ENCODE data around the gene DNAH6.

The DNAH6 gene

DNA sequence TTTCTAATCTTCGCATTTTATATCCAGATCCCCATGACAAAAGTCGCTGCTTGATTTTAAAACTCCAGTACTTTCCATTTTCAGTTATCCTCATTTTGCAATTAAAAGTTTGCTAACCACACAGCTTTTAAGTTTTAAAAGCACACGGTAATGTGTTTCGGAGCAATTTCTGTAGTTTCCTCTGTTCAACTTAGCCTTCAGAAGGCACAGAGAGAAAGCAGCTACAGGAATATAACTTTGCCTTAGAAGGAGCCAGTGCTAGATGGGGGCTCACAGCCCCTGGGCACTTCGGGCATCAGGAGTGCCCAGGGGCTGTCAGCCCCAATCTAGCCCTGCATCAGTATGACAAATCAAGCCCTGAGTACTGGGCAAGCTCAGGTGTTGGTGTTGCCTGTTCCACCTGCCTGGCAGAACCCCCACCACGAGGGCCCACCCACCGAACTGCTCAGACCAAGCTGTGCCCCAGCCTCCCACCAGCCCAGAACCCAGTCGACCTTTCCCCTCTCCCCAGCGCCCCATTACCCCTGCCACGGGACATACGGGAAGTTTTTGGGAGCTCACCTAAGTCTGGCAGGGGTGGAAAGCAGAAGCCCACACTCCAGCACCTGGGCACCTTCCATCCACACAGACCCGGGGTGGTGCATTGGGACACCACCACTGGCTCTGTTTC, 317.3 kb downstream of the DNAH6 start:
- peaks cover 21% of the 10 kb centered on the region for H3K36me3 ChIP-seq (ENCODE audit: insufficient read depth, low read length)
- H2AFZ ChIP-seq (ENCODE audit: low read length, unreplicated experiment): no peak overlapping the region
- no peak overlapping the region for H3K27ac ChIP-seq (ENCODE audit: low read depth, low read length)
- H3K4me1 ChIP-seq (ENCODE audit: control insufficient read depth, insufficient read depth, low read length, unreplicated experiment): no peaks in the 10 kb centered on the region
- no peaks in the 10 kb centered on the region for H3K79me2 ChIP-seq (ENCODE audit: control insufficient read depth, insufficient read depth, low read length, unreplicated experiment)
- no peaks in the 10 kb centered on the region for H3K27me3 ChIP-seq (ENCODE audit: insufficient read depth, low read length)
- no peak overlapping the region for H3K4me3 ChIP-seq (ENCODE audit: low read depth, low read length)

DNA sequence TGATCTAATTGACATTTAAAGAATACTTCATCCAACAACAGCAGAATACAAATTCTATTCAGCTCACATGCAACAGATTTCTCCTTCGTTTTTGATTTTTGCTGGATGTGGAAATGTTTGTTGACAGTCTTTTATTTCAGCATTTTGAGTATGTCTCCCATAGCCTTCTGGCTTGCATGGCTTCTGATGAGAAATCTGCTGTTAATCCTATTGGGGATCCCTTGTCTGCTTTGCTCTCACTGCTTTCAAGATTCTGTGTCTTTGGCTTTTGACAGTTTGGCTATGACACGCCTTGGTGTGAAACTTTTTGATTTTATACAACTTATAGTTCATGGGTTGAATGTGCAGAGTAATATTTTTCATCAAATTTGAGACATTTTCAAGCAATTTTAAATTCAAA, 319.9 kb downstream of the DNAH6 start:
- H3K4me1 ChIP-seq (ENCODE audit: control insufficient read depth, insufficient read depth, low read length, unreplicated experiment): no peaks in the 10 kb centered on the region
- no peak overlapping the region for H2AFZ ChIP-seq (ENCODE audit: low read length, unreplicated experiment)
- H3K27me3 ChIP-seq (ENCODE audit: insufficient read depth, low read length): no peaks in the 10 kb centered on the region
- H3K36me3 ChIP-seq (ENCODE audit: insufficient read depth, low read length): peaks cover 23% of the 10 kb centered on the region
- H3K79me2 ChIP-seq (ENCODE audit: control insufficient read depth, insufficient read depth, low read length, unreplicated experiment): no peaks in the 10 kb centered on the region
- no peak overlapping the region for H3K27ac ChIP-seq (ENCODE audit: low read depth, low read length)
- no peak overlapping the region for H3K4me3 ChIP-seq (ENCODE audit: low read depth, low read length)

DNA sequence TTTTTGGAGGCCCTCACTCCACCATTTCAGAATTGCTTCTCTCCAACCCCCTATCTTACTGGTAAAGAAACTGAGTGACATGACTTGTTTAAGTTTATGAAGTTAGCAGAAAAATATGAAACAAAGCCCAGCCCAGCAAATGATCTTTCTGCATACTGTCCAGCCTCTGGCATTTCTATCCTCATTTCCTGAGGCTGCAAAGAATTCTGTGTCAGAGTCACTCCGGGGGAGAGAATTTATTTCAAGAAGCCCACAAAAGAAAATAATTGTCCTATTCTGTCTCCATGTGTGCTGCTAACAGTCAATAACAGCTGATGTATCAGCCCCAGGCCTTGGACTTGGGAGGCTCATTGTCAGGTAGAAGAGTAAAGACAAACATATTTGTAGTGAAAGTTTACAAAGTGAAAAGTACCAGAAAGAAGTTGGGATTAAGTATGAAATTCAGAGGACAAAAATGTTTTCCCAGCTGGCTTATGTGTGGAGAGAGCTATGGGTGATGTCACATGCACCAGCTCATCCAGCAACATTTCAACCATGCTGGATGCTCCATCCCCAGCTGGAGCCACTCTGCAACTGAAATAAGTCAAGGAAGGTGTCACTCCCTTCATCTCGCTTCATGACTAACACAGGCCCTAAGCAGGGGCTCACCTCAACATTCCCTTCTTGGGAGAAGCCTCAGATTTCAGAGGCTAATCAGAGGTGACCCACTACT, 322.3 kb downstream of the DNAH6 start:
- no peaks in the 10 kb centered on the region for H3K27me3 ChIP-seq (ENCODE audit: insufficient read depth, low read length)
- H3K36me3 ChIP-seq (ENCODE audit: insufficient read depth, low read length): peaks cover 23% of the 10 kb centered on the region
- H3K27ac ChIP-seq (ENCODE audit: low read depth, low read length): no peak overlapping the region
- no peaks in the 10 kb centered on the region for H3K4me1 ChIP-seq (ENCODE audit: control insufficient read depth, insufficient read depth, low read length, unreplicated experiment)
- no peak overlapping the region for H3K4me3 ChIP-seq (ENCODE audit: low read depth, low read length)
- no peaks in the 10 kb centered on the region for H3K79me2 ChIP-seq (ENCODE audit: control insufficient read depth, insufficient read depth, low read length, unreplicated experiment)
- no peak overlapping the region for H2AFZ ChIP-seq (ENCODE audit: low read length, unreplicated experiment)

DNA sequence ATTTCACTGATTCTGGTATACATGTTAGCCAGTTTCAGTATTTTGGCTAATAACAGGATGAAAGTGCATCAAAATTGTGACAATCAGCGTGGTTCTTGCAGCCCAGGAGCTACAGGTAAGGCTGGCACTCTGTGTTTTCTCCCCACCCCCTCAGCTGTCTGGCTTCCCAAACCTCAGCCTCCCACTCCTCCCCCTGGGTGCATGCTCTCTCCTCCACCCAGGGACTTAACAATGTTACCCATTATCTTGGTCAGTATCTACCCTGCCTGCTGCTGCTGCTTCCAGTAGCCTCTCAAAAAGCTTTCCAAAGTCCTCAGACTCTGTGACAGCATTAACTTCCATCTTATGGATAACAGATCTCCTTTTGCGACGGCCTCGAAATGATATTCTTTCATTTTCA, 323.6 kb downstream of the DNAH6 start:
- Histone ChIP-seq H3K27me3 (ENCODE audit: insufficient read depth, low read length) (no peaks in the 10 kb centered on the region), H2AFZ (ENCODE audit: low read length, unreplicated experiment) (no peak overlapping the region), H3K4me3 (ENCODE audit: low read depth, low read length) (no peak overlapping the region), H3K4me1 (ENCODE audit: control insufficient read depth, insufficient read depth, low read length, unreplicated experiment) (no peaks in the 10 kb centered on the region), H3K36me3 (ENCODE audit: insufficient read depth, low read length) (peaks cover 23% of the 10 kb centered on the region), H3K79me2 (ENCODE audit: control insufficient read depth, insufficient read depth, low read length, unreplicated experiment) (no peaks in the 10 kb centered on the region), H3K27ac (ENCODE audit: low read depth, low read length) (no peak overlapping the region)

DNA sequence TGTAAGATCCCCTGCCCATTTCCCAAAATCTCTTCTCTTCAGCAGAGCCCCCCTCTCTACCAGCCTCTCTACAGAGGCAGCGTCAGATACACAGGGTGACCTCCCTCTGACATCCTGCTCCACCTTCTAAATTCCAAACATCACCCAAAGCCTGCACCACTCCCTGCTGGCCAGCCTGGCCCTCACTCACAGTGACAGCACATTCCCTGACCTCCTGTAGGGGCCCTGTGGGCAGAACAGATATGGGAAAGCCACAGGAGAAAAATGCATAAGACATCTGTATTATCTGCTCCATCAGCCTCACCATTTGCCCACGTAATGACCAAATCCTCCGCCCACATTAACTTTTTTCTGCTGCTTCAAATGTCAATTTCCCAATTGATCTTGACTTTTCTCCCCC, 324.0 kb downstream of the DNAH6 start:
- Histone ChIP-seq H3K27me3 (ENCODE audit: insufficient read depth, low read length) (no peaks in the 10 kb centered on the region), H3K79me2 (ENCODE audit: control insufficient read depth, insufficient read depth, low read length, unreplicated experiment) (no peaks in the 10 kb centered on the region), H3K27ac (ENCODE audit: low read depth, low read length) (no peak overlapping the region), H3K4me1 (ENCODE audit: control insufficient read depth, insufficient read depth, low read length, unreplicated experiment) (no peaks in the 10 kb centered on the region), H3K4me3 (ENCODE audit: low read depth, low read length) (no peak overlapping the region), H2AFZ (ENCODE audit: low read length, unreplicated experiment) (no peak overlapping the region), H3K36me3 (ENCODE audit: insufficient read depth, low read length) (peaks cover 23% of the 10 kb centered on the region)

DNA sequence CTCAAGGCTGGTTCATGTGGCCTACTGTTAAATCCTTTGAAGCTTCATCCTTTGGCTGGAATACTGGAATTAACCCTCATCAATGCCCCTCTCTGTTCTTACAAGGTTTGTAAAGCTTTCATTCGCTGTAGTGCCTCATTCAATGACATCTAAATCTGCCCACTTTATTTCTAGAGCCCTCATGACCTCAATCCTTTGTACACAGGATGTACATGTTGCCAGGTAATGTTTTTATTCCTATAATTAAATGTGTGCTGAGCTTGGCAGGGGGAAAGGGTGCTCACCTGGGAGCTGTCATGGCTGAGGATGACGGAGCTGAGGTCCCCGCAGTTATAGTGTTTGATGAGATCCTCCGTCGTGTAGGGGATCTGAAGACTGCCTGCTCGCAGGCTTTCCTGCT, 325.3 kb downstream of the DNAH6 start:
- no peaks in the 10 kb centered on the region for H3K27me3 ChIP-seq (ENCODE audit: insufficient read depth, low read length)
- no peak overlapping the region for H2AFZ ChIP-seq (ENCODE audit: low read length, unreplicated experiment)
- H3K4me1 ChIP-seq (ENCODE audit: control insufficient read depth, insufficient read depth, low read length, unreplicated experiment): no peaks in the 10 kb centered on the region
- no peaks in the 10 kb centered on the region for H3K79me2 ChIP-seq (ENCODE audit: control insufficient read depth, insufficient read depth, low read length, unreplicated experiment)
- peaks cover 16% of the 10 kb centered on the region for H3K36me3 ChIP-seq (ENCODE audit: insufficient read depth, low read length)
- H3K4me3 ChIP-seq (ENCODE audit: low read depth, low read length): no peak overlapping the region
- H3K27ac ChIP-seq (ENCODE audit: low read depth, low read length): no peak overlapping the region

DNA sequence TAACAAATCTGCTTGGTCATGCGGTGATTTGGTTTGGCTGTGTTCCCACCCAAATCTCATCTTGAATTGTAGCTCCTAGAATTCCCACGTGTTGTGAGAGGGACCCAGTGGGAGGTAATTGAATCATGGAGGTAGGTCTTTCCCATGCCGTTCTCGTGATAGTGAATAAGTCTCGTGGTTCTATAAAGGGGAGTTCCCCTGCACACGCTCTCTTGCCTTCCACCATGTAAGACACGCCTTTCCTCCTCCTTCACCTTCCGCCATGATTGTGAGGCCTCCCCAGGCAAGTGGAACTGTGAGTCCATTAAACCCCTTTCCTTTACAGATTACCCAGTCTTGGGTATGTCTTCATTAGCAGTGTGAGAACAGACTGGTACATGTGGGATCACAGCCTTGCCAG, 327.8 kb downstream of the DNAH6 start:
- Histone ChIP-seq H3K27ac (ENCODE audit: low read depth, low read length) (no peak overlapping the region), H3K36me3 (ENCODE audit: insufficient read depth, low read length) (no peaks in the 10 kb centered on the region), H3K27me3 (ENCODE audit: insufficient read depth, low read length) (no peaks in the 10 kb centered on the region), H3K79me2 (ENCODE audit: control insufficient read depth, insufficient read depth, low read length, unreplicated experiment) (no peaks in the 10 kb centered on the region), H2AFZ (ENCODE audit: low read length, unreplicated experiment) (no peak overlapping the region), H3K4me1 (ENCODE audit: control insufficient read depth, insufficient read depth, low read length, unreplicated experiment) (no peaks in the 10 kb centered on the region), H3K4me3 (ENCODE audit: low read depth, low read length) (no peak overlapping the region)

DNA sequence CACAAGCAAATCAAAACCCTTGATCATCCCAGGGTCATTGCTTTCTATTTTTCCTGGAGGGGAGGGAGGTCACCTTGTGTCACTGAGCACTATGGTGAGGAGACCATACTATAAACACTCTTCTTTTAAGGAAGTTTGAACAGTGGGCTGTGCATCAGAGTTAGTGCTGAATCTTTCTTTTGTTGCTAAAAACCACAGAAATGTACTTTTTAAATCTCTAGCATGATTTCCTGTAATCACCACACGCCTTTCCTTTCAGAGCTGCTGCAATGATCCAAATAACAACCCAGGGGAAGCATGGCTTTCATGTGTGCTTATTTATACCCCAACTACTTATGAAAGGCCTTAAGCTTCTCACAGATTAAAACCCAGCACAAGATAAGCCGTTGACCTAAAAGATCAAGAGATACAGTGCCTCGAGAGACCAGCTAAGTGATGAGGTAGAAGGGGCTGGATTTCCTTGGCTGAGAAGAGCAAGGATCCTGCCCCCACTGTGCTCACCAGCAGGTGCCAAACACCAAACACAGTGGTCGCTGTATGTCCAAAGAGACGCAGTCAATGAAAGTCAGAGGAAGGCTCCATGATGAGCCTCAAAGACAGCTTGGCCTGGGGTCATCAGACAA, 329.9 kb downstream of the DNAH6 start:
- no peak overlapping the region for H3K27ac ChIP-seq (ENCODE audit: low read depth, low read length)
- no peaks in the 10 kb centered on the region for H3K79me2 ChIP-seq (ENCODE audit: control insufficient read depth, insufficient read depth, low read length, unreplicated experiment)
- no peaks in the 10 kb centered on the region for H3K27me3 ChIP-seq (ENCODE audit: insufficient read depth, low read length)
- no peaks in the 10 kb centered on the region for H3K4me1 ChIP-seq (ENCODE audit: control insufficient read depth, insufficient read depth, low read length, unreplicated experiment)
- H3K36me3 ChIP-seq (ENCODE audit: insufficient read depth, low read length): no peaks in the 10 kb centered on the region
- no peak overlapping the region for H3K4me3 ChIP-seq (ENCODE audit: low read depth, low read length)
- H2AFZ ChIP-seq (ENCODE audit: low read length, unreplicated experiment): no peak overlapping the region

DNA sequence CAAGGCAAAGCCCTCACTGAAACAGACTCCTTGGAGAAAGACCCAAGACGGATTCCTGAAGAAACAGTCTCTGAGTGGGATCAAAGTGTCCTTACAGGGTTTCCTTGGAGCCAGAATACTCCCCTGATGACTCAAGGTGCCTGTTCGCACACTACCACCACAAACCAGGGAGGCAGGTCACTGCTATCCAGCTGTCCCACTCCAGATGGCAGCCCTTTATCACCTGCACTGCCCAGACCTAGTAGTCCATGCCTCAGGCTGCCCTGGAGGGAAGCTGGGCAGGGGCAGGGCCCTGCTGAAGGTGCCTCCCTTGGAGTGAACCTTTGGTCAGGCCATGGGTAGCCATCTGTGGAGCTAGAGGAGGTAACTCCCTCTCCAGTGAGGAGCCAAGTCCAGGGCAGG, 330.4 kb downstream of the DNAH6 start:
- no peaks in the 10 kb centered on the region for H3K27me3 ChIP-seq (ENCODE audit: insufficient read depth, low read length)
- H3K4me1 ChIP-seq (ENCODE audit: control insufficient read depth, insufficient read depth, low read length, unreplicated experiment): no peaks in the 10 kb centered on the region
- H2AFZ ChIP-seq (ENCODE audit: low read length, unreplicated experiment): no peak overlapping the region
- no peaks in the 10 kb centered on the region for H3K79me2 ChIP-seq (ENCODE audit: control insufficient read depth, insufficient read depth, low read length, unreplicated experiment)
- H3K4me3 ChIP-seq (ENCODE audit: low read depth, low read length): no peak overlapping the region
- H3K36me3 ChIP-seq (ENCODE audit: insufficient read depth, low read length): no peaks in the 10 kb centered on the region
- no peak overlapping the region for H3K27ac ChIP-seq (ENCODE audit: low read depth, low read length)

DNA sequence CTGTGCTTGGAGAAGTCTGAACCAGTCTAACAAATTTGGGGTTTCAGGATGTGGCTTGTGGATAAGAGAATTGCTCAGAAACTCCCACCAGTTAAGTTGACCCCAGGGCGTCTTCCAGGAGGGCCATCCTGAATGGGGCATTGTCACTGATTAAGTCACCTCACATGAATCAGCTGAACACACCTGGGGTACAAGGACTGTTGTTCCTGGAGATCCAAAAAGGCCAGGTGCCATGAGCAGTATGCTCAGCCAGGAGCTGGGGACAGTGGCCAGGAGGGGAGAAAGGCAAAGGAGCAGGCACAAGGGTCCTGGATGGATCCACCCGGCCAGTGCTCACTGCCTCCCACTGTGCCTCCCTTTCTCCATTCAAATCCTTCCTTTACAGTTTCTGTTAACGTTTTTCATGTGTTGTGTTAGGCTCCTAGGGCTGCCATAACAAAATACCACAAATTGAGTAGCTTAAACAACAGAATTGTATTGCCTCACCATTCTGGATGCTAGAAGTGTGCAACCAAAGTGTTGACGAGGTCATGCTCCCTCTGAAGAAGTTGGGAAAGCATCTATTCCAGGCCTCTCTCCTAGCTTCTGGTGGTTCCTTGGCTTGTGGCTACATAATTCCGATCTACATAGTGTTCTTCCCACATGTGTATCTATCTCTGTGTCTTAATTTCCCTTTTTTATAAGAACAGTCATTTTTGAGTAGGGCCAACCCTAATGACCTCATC, 331.2 kb downstream of the DNAH6 start:
- Histone ChIP-seq H3K4me1 (ENCODE audit: control insufficient read depth, insufficient read depth, low read length, unreplicated experiment) (no peaks in the 10 kb centered on the region), H2AFZ (ENCODE audit: low read length, unreplicated experiment) (no peak overlapping the region), H3K4me3 (ENCODE audit: low read depth, low read length) (no peak overlapping the region), H3K27me3 (ENCODE audit: insufficient read depth, low read length) (no peaks in the 10 kb centered on the region), H3K79me2 (ENCODE audit: control insufficient read depth, insufficient read depth, low read length, unreplicated experiment) (no peaks in the 10 kb centered on the region), H3K27ac (ENCODE audit: low read depth, low read length) (no peak overlapping the region), H3K36me3 (ENCODE audit: insufficient read depth, low read length) (no peaks in the 10 kb centered on the region)

Measured in ACC112 (cell line).